ENCODE measurements around the gene LOXL3.

DNA sequence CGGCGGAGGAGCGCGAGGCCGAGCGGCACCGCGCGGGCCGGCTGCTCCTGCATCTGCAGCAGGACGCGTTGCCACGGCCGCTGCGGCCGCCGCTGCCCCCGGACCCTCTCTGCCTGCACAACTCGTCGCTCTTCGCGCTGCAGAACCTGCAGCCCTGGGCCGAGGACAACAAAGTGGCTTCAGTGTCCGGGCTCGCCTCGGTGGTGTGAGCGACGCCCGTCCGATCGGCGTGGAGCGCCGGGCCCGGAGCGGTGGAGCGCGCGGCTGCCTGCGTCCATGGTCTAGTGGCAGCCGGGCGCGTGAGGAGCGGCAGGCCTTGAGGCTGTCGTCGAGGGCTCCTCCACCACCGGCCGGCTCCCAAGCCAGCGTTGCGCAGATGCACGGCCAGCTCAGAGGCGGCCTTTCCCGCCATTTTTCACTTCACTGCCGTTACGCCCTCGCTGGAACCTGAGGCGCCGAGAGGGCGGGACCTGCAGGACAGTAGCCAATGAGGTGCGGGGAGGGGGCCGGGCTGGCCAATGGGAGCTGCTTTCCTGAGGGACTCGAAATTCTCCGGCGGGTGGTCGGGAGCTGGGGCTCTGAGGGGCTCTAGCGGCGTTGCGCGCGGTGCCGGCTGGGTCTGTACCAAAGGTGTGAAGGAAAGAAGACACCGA, 37.6 kb downstream of the LOXL3 start:
- TF ChIP-seq, protein P1, sequence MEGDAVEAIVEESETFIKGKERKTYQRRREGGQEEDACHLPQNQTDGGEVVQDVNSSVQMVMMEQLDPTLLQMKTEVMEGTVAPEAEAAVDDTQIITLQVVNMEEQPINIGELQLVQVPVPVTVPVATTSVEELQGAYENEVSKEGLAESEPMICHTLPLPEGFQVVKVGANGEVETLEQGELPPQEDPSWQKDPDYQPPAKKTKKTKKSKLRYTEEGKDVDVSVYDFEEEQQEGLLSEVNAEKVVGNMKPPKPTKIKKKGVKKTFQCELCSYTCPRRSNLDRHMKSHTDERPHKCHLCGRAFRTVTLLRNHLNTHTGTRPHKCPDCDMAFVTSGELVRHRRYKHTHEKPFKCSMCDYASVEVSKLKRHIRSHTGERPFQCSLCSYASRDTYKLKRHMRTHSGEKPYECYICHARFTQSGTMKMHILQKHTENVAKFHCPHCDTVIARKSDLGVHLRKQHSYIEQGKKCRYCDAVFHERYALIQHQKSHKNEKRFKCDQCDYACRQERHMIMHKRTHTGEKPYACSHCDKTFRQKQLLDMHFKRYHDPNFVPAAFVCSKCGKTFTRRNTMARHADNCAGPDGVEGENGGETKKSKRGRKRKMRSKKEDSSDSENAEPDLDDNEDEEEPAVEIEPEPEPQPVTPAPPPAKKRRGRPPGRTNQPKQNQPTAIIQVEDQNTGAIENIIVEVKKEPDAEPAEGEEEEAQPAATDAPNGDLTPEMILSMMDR (IDR thresholded peaks at IDR 0.05) = no peak
- TF ChIP-seq POLR2AphosphoS5 (IDR thresholded peaks at IDR 0.05) = no peak
